ENCODE data around the gene POLR3A.

POLR3A gene

GRCh38 chr10:77987671-77988255 is 41.6 kb downstream of the POLR3A start:
- DNase-seq (ENCODE audit: low read depth): no peak
- H3K4me3 ChIP-seq (ENCODE audit: low read depth, low read length): no peak overlapping the region
- TF ChIP-seq POLR2A (IDR thresholded peaks at IDR 0.05; ENCODE audit: extremely low read depth, insufficient read length) (no peak), CTCF (IDR thresholded peaks at IDR 0.05; ENCODE audit: low read depth, low read length) (no peak), MAX (IDR thresholded peaks at IDR 0.05; ENCODE audit: low read depth, low read length) (no peak), MYC (IDR thresholded peaks at IDR 0.05; ENCODE audit: low read depth, low read length) (no peak)

GRCh38 chr10:77984986-77985385 is 44.3 kb downstream of the POLR3A start:
- no peak for TF ChIP-seq MAX (IDR thresholded peaks at IDR 0.05; ENCODE audit: low read depth, low read length)
- TF ChIP-seq MYC (IDR thresholded peaks at IDR 0.05; ENCODE audit: low read depth, low read length): no peak
- TF ChIP-seq CTCF (IDR thresholded peaks at IDR 0.05; ENCODE audit: low read depth, low read length): no peak
- no peak for DNase-seq (ENCODE audit: low read depth)
- no peak overlapping the region for H3K4me3 ChIP-seq (ENCODE audit: low read depth, low read length)

- no peak for TF ChIP-seq CTCF (IDR thresholded peaks at IDR 0.05; ENCODE audit: low read depth, low read length)
- no peak for TF ChIP-seq MYC (IDR thresholded peaks at IDR 0.05; ENCODE audit: low read depth, low read length)
- TF ChIP-seq MAX (IDR thresholded peaks at IDR 0.05; ENCODE audit: low read depth, low read length): no peak
- TF ChIP-seq POLR2A (IDR thresholded peaks at IDR 0.05; ENCODE audit: extremely low read depth, insufficient read length): no peak
- no peak overlapping the region for H3K4me3 ChIP-seq (ENCODE audit: low read depth, low read length)
- DNase-seq (ENCODE audit: low read depth): no peak
These were observed 45.7 kb downstream of the POLR3A start for GRCh38 chr10:77983384-77984341.

GRCh38 chr10:77981281-77981680 is 48.0 kb downstream of the POLR3A start:
- no peak overlapping the region for H3K4me3 ChIP-seq (ENCODE audit: low read depth, low read length)
- TF ChIP-seq MYC (IDR thresholded peaks at IDR 0.05; ENCODE audit: low read depth, low read length) (no peak), CTCF (IDR thresholded peaks at IDR 0.05; ENCODE audit: low read depth, low read length) (no peak), POLR2A (IDR thresholded peaks at IDR 0.05; ENCODE audit: extremely low read depth, insufficient read length) (no peak), MAX (IDR thresholded peaks at IDR 0.05; ENCODE audit: low read depth, low read length) (no peak)
- DNase-seq (ENCODE audit: low read depth): no peak

- no peak for DNase-seq (ENCODE audit: low read depth)
- TF ChIP-seq CTCF (IDR thresholded peaks at IDR 0.05; ENCODE audit: low read depth, low read length) (no peak), MYC (IDR thresholded peaks at IDR 0.05; ENCODE audit: low read depth, low read length) (no peak)
- no peak overlapping the region for H3K4me3 ChIP-seq (ENCODE audit: low read depth, low read length)
These were observed 50.1 kb downstream of the POLR3A start for GRCh38 chr10:77979221-77979620.

Measured in NB4 (cell line).